ENCODE data around the gene KLHL13. TPM values are rescaled to one million over a fixed set of nuclear protein-coding genes. Genes with fewer than 3 reads are reported as not detected.

The KLHL13 gene
- polyA plus RNA-seq, 1 donor (not counting 4 experiments of a cell fraction or from before 2014, with no cell fraction given): 4.9 TPM

DNA sequence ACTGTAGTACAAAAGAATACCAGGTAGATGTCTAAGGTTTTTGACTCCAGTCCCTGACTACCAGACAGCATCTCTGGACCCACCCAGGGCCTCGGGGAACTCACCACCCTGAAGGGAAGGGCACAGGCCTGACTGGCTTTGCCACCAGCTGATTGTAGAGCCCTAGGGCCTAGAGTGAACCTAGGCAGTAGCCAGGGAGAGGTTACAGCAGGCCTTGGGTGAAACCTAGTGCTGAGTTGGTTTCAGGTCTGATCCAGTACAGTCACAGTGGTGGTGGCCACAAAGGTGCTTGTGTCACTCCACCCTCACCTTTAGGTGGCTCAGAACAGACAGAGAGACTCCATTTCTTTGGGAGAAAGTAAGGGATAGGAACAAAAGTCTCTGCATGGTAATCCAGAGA is 244.8 kb downstream of the KLHL13 start:
- Histone ChIP-seq H3K79me2 (ENCODE audit: control insufficient read depth, insufficient read depth, low read length) (no peaks in the 10 kb centered on the region), H3K27ac (ENCODE audit: control insufficient read depth, insufficient read depth, low read length) (no peak overlapping the region), H3K9me1 (ENCODE audit: control insufficient read depth, extremely low read depth, insufficient read depth, low read length) (no peaks in the 10 kb centered on the region), H4K20me1 (ENCODE audit: control insufficient read depth, extremely low read depth, insufficient read depth, low read length) (no peaks in the 10 kb centered on the region), H3K27me3 (ENCODE audit: control insufficient read depth, extremely low read depth, insufficient read depth, low read length) (no peaks in the 10 kb centered on the region), H2AFZ (ENCODE audit: control insufficient read depth, low read length) (no peak overlapping the region), H3K4me2 (ENCODE audit: control insufficient read depth, extremely low read depth, insufficient read depth, low read depth, low read length) (no peak overlapping the region), H3K36me3 (ENCODE audit: control insufficient read depth in 2 of 2, extremely low read depth in 1 of 2, insufficient read depth in 2 of 2, low read length in 2 of 2) (no peaks in the 10 kb centered on the region), H3K4me3 (ENCODE audit: control insufficient read depth in 2 of 3, extremely low read depth in 1 of 3, insufficient read depth in 2 of 3, low read depth in 1 of 3, low read length in 3 of 3) (no peak overlapping the region), H3K9ac (ENCODE audit: control insufficient read depth, extremely low read depth, insufficient read depth, low read length) (no peak overlapping the region), H3K4me1 (ENCODE audit: control insufficient read depth, extremely low read depth, insufficient read depth, low read length) (no peaks in the 10 kb centered on the region), H3K9me3 (ENCODE audit: control insufficient read depth, low read depth, low read length) (no peaks in the 10 kb centered on the region)
- no peak for TF ChIP-seq EZH2 (IDR thresholded peaks at IDR 0.05; ENCODE audit: low read length)
- TF ChIP-seq, protein P1, sequence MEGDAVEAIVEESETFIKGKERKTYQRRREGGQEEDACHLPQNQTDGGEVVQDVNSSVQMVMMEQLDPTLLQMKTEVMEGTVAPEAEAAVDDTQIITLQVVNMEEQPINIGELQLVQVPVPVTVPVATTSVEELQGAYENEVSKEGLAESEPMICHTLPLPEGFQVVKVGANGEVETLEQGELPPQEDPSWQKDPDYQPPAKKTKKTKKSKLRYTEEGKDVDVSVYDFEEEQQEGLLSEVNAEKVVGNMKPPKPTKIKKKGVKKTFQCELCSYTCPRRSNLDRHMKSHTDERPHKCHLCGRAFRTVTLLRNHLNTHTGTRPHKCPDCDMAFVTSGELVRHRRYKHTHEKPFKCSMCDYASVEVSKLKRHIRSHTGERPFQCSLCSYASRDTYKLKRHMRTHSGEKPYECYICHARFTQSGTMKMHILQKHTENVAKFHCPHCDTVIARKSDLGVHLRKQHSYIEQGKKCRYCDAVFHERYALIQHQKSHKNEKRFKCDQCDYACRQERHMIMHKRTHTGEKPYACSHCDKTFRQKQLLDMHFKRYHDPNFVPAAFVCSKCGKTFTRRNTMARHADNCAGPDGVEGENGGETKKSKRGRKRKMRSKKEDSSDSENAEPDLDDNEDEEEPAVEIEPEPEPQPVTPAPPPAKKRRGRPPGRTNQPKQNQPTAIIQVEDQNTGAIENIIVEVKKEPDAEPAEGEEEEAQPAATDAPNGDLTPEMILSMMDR (optimal IDR thresholded peaks at IDR 0.05 in 1 of 3, IDR thresholded peaks at IDR 0.05 in 1 of 3, conservative IDR thresholded peaks at IDR 0.05 in 1 of 3; ENCODE audit: extremely low read depth in 1 of 3, insufficient read depth in 2 of 3, low read length in 3 of 3): no peak
- DNase-seq (ENCODE audit: low read depth, low spot score): no peak
- dilution Hi-C loops (cut with MboI; ENCODE audit: extremely low pct_ligation_motif_present, low sequenced_read_pairs): no loop called here
- FAIRE-seq: no peak

- Histone ChIP-seq H3K27me3 (ENCODE audit: control insufficient read depth, extremely low read depth, insufficient read depth, low read length) (no peaks in the 10 kb centered on the region), H3K4me1 (ENCODE audit: control insufficient read depth, extremely low read depth, insufficient read depth, low read length) (no peaks in the 10 kb centered on the region), H3K36me3 (ENCODE audit: control insufficient read depth in 2 of 2, extremely low read depth in 1 of 2, insufficient read depth in 2 of 2, low read length in 2 of 2) (no peaks in the 10 kb centered on the region), H2AFZ (ENCODE audit: control insufficient read depth, low read length) (no peak overlapping the region), H3K4me3 (ENCODE audit: control insufficient read depth in 2 of 3, extremely low read depth in 1 of 3, insufficient read depth in 2 of 3, low read depth in 1 of 3, low read length in 3 of 3) (no peak overlapping the region), H3K4me2 (ENCODE audit: control insufficient read depth, extremely low read depth, insufficient read depth, low read depth, low read length) (no peak overlapping the region), H3K9me1 (ENCODE audit: control insufficient read depth, extremely low read depth, insufficient read depth, low read length) (no peaks in the 10 kb centered on the region), H3K79me2 (ENCODE audit: control insufficient read depth, insufficient read depth, low read length) (no peaks in the 10 kb centered on the region), H3K9me3 (ENCODE audit: control insufficient read depth, low read depth, low read length) (no peaks in the 10 kb centered on the region), H3K9ac (ENCODE audit: control insufficient read depth, extremely low read depth, insufficient read depth, low read length) (no peak overlapping the region), H4K20me1 (ENCODE audit: control insufficient read depth, extremely low read depth, insufficient read depth, low read length) (no peaks in the 10 kb centered on the region), H3K27ac (ENCODE audit: control insufficient read depth, insufficient read depth, low read length) (no peak overlapping the region)
- DNase-seq (ENCODE audit: low read depth, low spot score): no peak
- dilution Hi-C loops (cut with MboI; ENCODE audit: extremely low pct_ligation_motif_present, low sequenced_read_pairs): no loop called here
- no peak for TF ChIP-seq EZH2 (IDR thresholded peaks at IDR 0.05; ENCODE audit: low read length)
- TF ChIP-seq, protein P1 (optimal IDR thresholded peaks at IDR 0.05 in 1 of 3, IDR thresholded peaks at IDR 0.05 in 1 of 3, conservative IDR thresholded peaks at IDR 0.05 in 1 of 3; ENCODE audit: extremely low read depth in 1 of 3, insufficient read depth in 2 of 3, low read length in 3 of 3): no peak
- FAIRE-seq: no peak
Observed at GRCh38 chrX:117860517-117860916, 256.1 kb downstream of the KLHL13 start.
